K562 (cell line): Measurements from ENCODE around the gene GPRC5B. TPM values are rescaled to one million over a fixed set of nuclear protein-coding genes. Genes with fewer than 3 reads are reported as not detected.

ENCODE experiments used
- ATAC-seq: fragments of 200-7000 bp; cut with Tn5 transposase; 3 replicates; pipeline ENCODE4 v1.9.1; 2020; ENCODE audit warnings: moderate library complexity
- BruUV-seq: library from RNA; stranded (reverse); fragments of 400-500 nt; replicated peaks from 2 replicates; lab custom pipeline; 2021; lab: Mats Ljungman, UMichigan
- CTCF ChIA-PET: fragments of 300-600 bp; formaldehyde crosslinking; extraction: SDS; loops from one replicate; lab custom pipeline; 2021; ENCODE audit warnings: low intra/inter-chr PET ratio; lab: Yijun Ruan, JAX
- POLR2A ChIA-PET: fragments of 300-600, 350-650 bp; sonication (Branson Sonifier 250); formaldehyde crosslinking; extraction: SDS; loops from one replicate; lab custom pipeline; 2021; ENCODE audit warnings: antibody characterized with exemption, inconsistent platforms; lab: Yijun Ruan, JAX
- DNase-seq, 4 experiments: peaks; one replicate each; pipeline versions ENCODE4 v3.0.0 to v3.0.0-alpha.2; 2011 to 2018; ENCODE audit warnings: low spot score in 3 of 4, mixed read lengths in 3 of 4; ENCODE audit errors: extremely low read depth in 1 of 4
- FAIRE-seq: peaks from 2 replicates; lab custom pipeline; 2011; peaks lifted over from hg19 to GRCh38; lab: Jason Lieb, UNC
- H2AFZ ChIP-seq: 2 replicates; pipeline ENCODE4 v1.6.0; 2011; ENCODE audit warnings: low read depth, low read length, control low read depth, inconsistent platforms
- H3K27ac ChIP-seq: fragments of 200-600 bp; 3 replicates; pipeline ENCODE4 v1.8.0; 2011; ENCODE audit warnings: low read depth, mild to moderate bottlenecking, control low read depth, inconsistent platforms, low read length, moderate library complexity, mixed read lengths; ENCODE audit errors: extremely low read depth
- H3K27me3 ChIP-seq, 2 experiments: fragments of 300-600 bp in 1 of 2; 2 replicates in 1 of 2; 3 replicates in 1 of 2; pipeline versions ENCODE4 v1.6.0 to v1.8.0; 2011; ENCODE audit warnings: inconsistent platforms in 2 of 2, low read length in 2 of 2, mild to moderate bottlenecking in 1 of 2, mixed read lengths in 1 of 2, moderate library complexity in 1 of 2; ENCODE audit not compliant: control insufficient read depth in 2 of 2, insufficient read depth in 2 of 2
- H3K36me3 ChIP-seq: fragments of 300-600 bp; 3 replicates; pipeline ENCODE4 v1.8.0; 2011; ENCODE audit warnings: mild to moderate bottlenecking, low read length, inconsistent platforms; ENCODE audit not compliant: control insufficient read depth, insufficient read depth
- H3K4me1 ChIP-seq, 2 experiments: fragments of 200-600 bp in 1 of 2; replicated peaks in 1 of 2; 2 replicates in 1 of 2; 3 replicates in 1 of 2; pipeline versions ENCODE4 v1.5.1 to v1.8.0; 2011; ENCODE audit warnings: inconsistent platforms in 2 of 2, low read length in 2 of 2, mild to moderate bottlenecking in 1 of 2, mixed read lengths in 1 of 2, moderate library complexity in 1 of 2; ENCODE audit not compliant: control insufficient read depth in 2 of 2, insufficient read depth in 2 of 2
- H3K4me2 ChIP-seq: 2 replicates; pipeline ENCODE4 v1.6.1; 2011; ENCODE audit warnings: low read length, control low read depth, inconsistent platforms, mixed read lengths; ENCODE audit not compliant: insufficient read depth
- H3K4me3 ChIP-seq: fragments of 200-600 bp; sonication (generic), shearing (Covaris generic); 2 replicates; pipeline ENCODE4 v1.5.1; 2016; ENCODE audit warnings: control low read depth, inconsistent platforms
- H3K79me2 ChIP-seq: fragments of 200-600 bp; 3 replicates; pipeline ENCODE4 v1.8.0; 2011; ENCODE audit warnings: low read length, inconsistent platforms; ENCODE audit not compliant: control insufficient read depth, insufficient read depth
- H3K9ac ChIP-seq, 2 experiments: 2 replicates each; pipeline versions ENCODE4 v1.6.0 to v1.6.1; 2011; ENCODE audit warnings: low read depth in 2 of 2, low read length in 2 of 2, control low read depth in 1 of 2, inconsistent platforms in 1 of 2, mild to moderate bottlenecking in 1 of 2, mixed read lengths in 1 of 2; ENCODE audit not compliant: insufficient read depth in 1 of 2
- H3K9me1 ChIP-seq: one replicate; pipeline ENCODE4 v1.6.0; 2011; ENCODE audit warnings: inconsistent platforms, mild to moderate bottlenecking, low read length, moderate library complexity; ENCODE audit not compliant: control insufficient read depth, insufficient read depth
- H3K9me3 ChIP-seq: replicated peaks from 2 replicates; pipeline ENCODE4 v1.5.1; 2011; ENCODE audit warnings: low read depth, low read length, inconsistent platforms; ENCODE audit not compliant: control insufficient read depth, insufficient read depth
- H4K20me1 ChIP-seq: replicated peaks from 2 replicates; pipeline ENCODE4 v1.6.1; 2011; ENCODE audit warnings: low read length, inconsistent platforms, mixed read lengths; ENCODE audit not compliant: control insufficient read depth, insufficient read depth
- COPS2 ChIP-seq: fragments of 450-650 bp; conservative IDR thresholded peaks from 2 replicates; pipeline ENCODE4 v1.6.1; 2016; ENCODE audit warnings: mild to moderate bottlenecking, moderate library complexity
- ELF1 ChIP-seq: fragments of 200-800 bp; sonication (Bioruptor generic); IDR thresholded peaks from 2 replicates; pipeline ENCODE4 v1.6.1; 2016; ENCODE audit warnings: missing genetic modification characterization, missing compliant biosample characterization
- ESRRA ChIP-seq: fragments of 450-650 bp; IDR thresholded peaks from 2 replicates; pipeline ENCODE4 v1.6.1; 2014; ENCODE audit warnings: low read depth, mild to moderate bottlenecking, moderate library complexity, borderline replicate concordance
- KDM5B ChIP-seq: fragments of 200-600 bp; sonication (generic); IDR thresholded peaks from 2 replicates; pipeline ENCODE4 v1.6.1; 2012; ENCODE audit warnings: low read depth, mild to moderate bottlenecking, moderate library complexity, low read length, control low read depth, inconsistent platforms; ENCODE audit not compliant: insufficient replicate concordance
- MCM2 ChIP-seq: fragments of 450-650 bp; IDR thresholded peaks from 2 replicates; pipeline ENCODE4 v1.6.1; 2017; ENCODE audit warnings: low read depth, mild to moderate bottlenecking
- NCOA4 ChIP-seq: fragments of 450-650 bp; IDR thresholded peaks from 2 replicates; pipeline ENCODE4 v1.6.1; 2018; ENCODE audit warnings: mild to moderate bottlenecking; ENCODE audit not compliant: partially characterized antibody
- POLR2B ChIP-seq: fragments of 450-650 bp; IDR thresholded peaks from 2 replicates; pipeline ENCODE4 v1.6.1; 2018; ENCODE audit warnings: low read depth; ENCODE audit not compliant: partially characterized antibody
- SAFB ChIP-seq: fragments of 200-400 bp; formaldehyde crosslinking; IDR thresholded peaks from 2 replicates; pipeline ENCODE4 v1.6.1; 2017; ENCODE audit warnings: low read depth, low read length, borderline replicate concordance
- SMC3 ChIP-seq: conservative IDR thresholded peaks from 2 replicates; pipeline ENCODE4 v1.6.1; 2011; ENCODE audit warnings: low read depth, low read length, improper control_type of control experiment; ENCODE audit not compliant: insufficient read depth
- TARDBP ChIP-seq: fragments of 450-650 bp; IDR thresholded peaks from 2 replicates; pipeline ENCODE4 v1.6.1; 2016
- ZBTB2 ChIP-seq: fragments of 450-650 bp; IDR thresholded peaks from 2 replicates; pipeline ENCODE4 v1.6.1; 2016; ENCODE audit warnings: antibody characterized with exemption
- ZNF140 ChIP-seq: fragments of 250-450 bp; sonication (Bioruptor Pico); IDR thresholded peaks from 2 replicates; pipeline ENCODE4 v1.8.0; 2021; ENCODE audit warnings: moderate library complexity, mild to moderate bottlenecking, inconsistent platforms
- ZNF354B ChIP-seq: fragments of 250-450 bp; sonication (Bioruptor Pico); IDR thresholded peaks from 2 replicates; pipeline ENCODE4 v1.4.0; 2020
- ZNF695 ChIP-seq: fragments of 450-650 bp; formaldehyde crosslinking; IDR thresholded peaks from 2 replicates; pipeline ENCODE4 v1.4.0; 2020; ENCODE audit warnings: mild to moderate bottlenecking, moderate library complexity
- WGBS: fragments of 100-300 bp; shearing (Covaris generic); methylation state at CpG from one replicate; pipeline ENCODE4 v1.1.6; 2016; ENCODE audit warnings: low coverage, mixed read lengths; ENCODE audit not compliant: insufficient coverage; ENCODE audit errors: missing lambda C conversion rate; 5-methylcytosine and 5-hydroxymethylcytosine counted together
- in situ Hi-C: fragments of 300-500 bp; cut with MboI; formaldehyde crosslinking; loops from 4 replicates; pipeline ENCODE4 v1.15.0; 2018; ENCODE audit warnings: inconsistent platforms, mixed read lengths
- intact Hi-C: fragments of 100-400 bp; cut with micrococcal nuclease; formaldehyde crosslinking; loops from 2 replicates; pipeline ENCODE4 v1.14.2; 2022
- polyA plus RNA-seq, 8 experiments: library from polyadenylated mRNA; depleted of rRNA in 4 of 8; stranded (reverse) in 5 of 8; unstranded in 3 of 8; fragments of >200 nt; fragmentation: Nextera tagmentation in 2 of 8; fragmentation: Illumina TruSeq in 1 of 8; extraction: Ambion mirVana in 2 of 8; extraction: Trizol in 1 of 8; gene quantifications; 2 replicates each; pipeline versions ENCODE4 v1.2.1 to v1.2.3, GENCODE V29; 2011 to 2014; ENCODE audit warnings: inconsistent platforms in 1 of 8, missing spikeins in 1 of 8
- total RNA-seq, 7 experiments: library from RNA; depleted of rRNA in 6 of 7; stranded (reverse); fragments of >200 nt in 6 of 7; fragmentation: Illumina TruSeq in 2 of 7; extraction: Trizol in 2 of 7; gene quantifications; 2 replicates each; pipeline versions ENCODE4 v1.2.1 to v1.2.3, GENCODE V29; 2011 to 2021; ENCODE audit warnings: low replicate concordance in 1 of 7

GPRC5B gene
- total and polyA plus RNA-seq, 9 of the 15 experiments (the other 6 are each of a cell fraction or from before 2014, with no cell fraction given): 0.65 to 5.5 (median 1.3) TPM

- H3K4me3 ChIP-seq: no peak overlapping the region
- WGBS: 3% methylated on average over 8 of the region's 8 CpGs
- DNase-seq (no peak), ATAC-seq (no peak)
- BruUV-seq: no TSS peak
- no peaks in the 10 kb centered on the region for H3K79me2 ChIP-seq
- POLR2A ChIA-PET: interaction anchor here (0.6 to 0.7 kb wide), 2 partner anchors 363 to 447 kb away, joined by 4 to 5 read pairs; no protein-coding TSS in a partner anchor
- H3K27me3 ChIP-seq: peaks cover 0 to 16% of the 10 kb centered on the region in 2 experiments; a peak in 2 of 5 replicates
- CTCF ChIA-PET: no interaction called here
- no peaks in the 10 kb centered on the region for H4K20me1 ChIP-seq
- no peaks in the 10 kb centered on the region for H3K9me1 ChIP-seq
- H3K9ac ChIP-seq: no peak overlapping the region
- TF ChIP-seq COPS2: no peak
- no peak for TF ChIP-seq POLR2B
- no peak for TF ChIP-seq KDM5B
- no peak for TF ChIP-seq ZNF140 (CRISPR knock-in tag)
- no peak for TF ChIP-seq SAFB
- no peak for TF ChIP-seq ZBTB2
- TF ChIP-seq NCOA4: no peak
- no peak for TF ChIP-seq MCM2
- no peak for TF ChIP-seq ELF1
- TF ChIP-seq ESRRA: no peak
- TF ChIP-seq TARDBP: no peak
- no peak for TF ChIP-seq SMC3
- TF ChIP-seq ZNF695 (CRISPR knock-in tag): no peak
- no peak for TF ChIP-seq ZNF354B
- TF ChIP-seq, all 486 proteins: peak for 0
- no peak overlapping the region for H2AFZ ChIP-seq
- H3K9me3 ChIP-seq: no peaks in the 10 kb centered on the region
- FAIRE-seq: no peak
- no peaks in the 10 kb centered on the region for H3K4me1 ChIP-seq
- in situ Hi-C loops (no loop called here), intact Hi-C loops (no loop called here)
- no peak overlapping the region for H3K4me2 ChIP-seq
- no peaks in the 10 kb centered on the region for H3K36me3 ChIP-seq
- no peak overlapping the region for H3K27ac ChIP-seq
Measured at GRCh38 chr16:19911747-19912454, 27.3 kb upstream of the GPRC5B start.
